Neuronal stem cell (in vitro differentiated cells): ENCODE data around the gene BTBD6.

Experiments
- DNase-seq: peaks from one replicate; pipeline ENCODE4 v3.0.0-alpha.2; 2013; ENCODE audit warnings: low spot score
- H2AFZ ChIP-seq: one replicate; pipeline ENCODE4 v1.6.1; 2013; ENCODE audit warnings: mild to moderate bottlenecking, low read length, inconsistent platforms
- H2AK5ac ChIP-seq: 2 replicates; pipeline ENCODE4 v1.6.1; 2013; ENCODE audit warnings: low read depth, mild to moderate bottlenecking, inconsistent platforms, low read length, moderate library complexity, mixed read lengths
- H2BK120ac ChIP-seq: 2 replicates; pipeline ENCODE4 v1.6.1; 2013; ENCODE audit warnings: low read depth, mild to moderate bottlenecking, inconsistent platforms, low read length, moderate library complexity, mixed read lengths
- H2BK12ac ChIP-seq: one replicate; pipeline ENCODE4 v1.6.1; 2013; ENCODE audit warnings: low read length, inconsistent platforms
- H2BK15ac ChIP-seq: 2 replicates; pipeline ENCODE4 v1.6.1; 2013; ENCODE audit warnings: mild to moderate bottlenecking, low read length, inconsistent platforms, mixed read lengths
- H2BK5ac ChIP-seq: one replicate; pipeline ENCODE4 v1.6.1; 2013; ENCODE audit warnings: inconsistent platforms, mild to moderate bottlenecking, low read length, moderate library complexity
- H3K14ac ChIP-seq: one replicate; pipeline ENCODE4 v1.6.1; 2013; ENCODE audit warnings: low read length, inconsistent platforms
- H3K18ac ChIP-seq: 2 replicates; pipeline ENCODE4 v1.6.1; 2013; ENCODE audit warnings: low read length, inconsistent platforms
- H3K23ac ChIP-seq: 2 replicates; pipeline ENCODE4 v1.6.1; 2013; ENCODE audit warnings: low read depth, mild to moderate bottlenecking, mixed read lengths, low read length, inconsistent platforms; ENCODE audit not compliant: poor library complexity
- H3K27ac ChIP-seq: replicated peaks from 3 replicates; pipeline ENCODE4 v1.5.1; 2013; ENCODE audit warnings: low read length, inconsistent platforms
- H3K27me3 ChIP-seq, 3 experiments: 2 replicates each; pipeline ENCODE4 v1.6.1; 2013; ENCODE audit warnings: low read length in 3 of 3, mild to moderate bottlenecking in 2 of 3, inconsistent platforms in 1 of 3, low read depth in 1 of 3, mixed read lengths in 1 of 3, moderate library complexity in 1 of 3; ENCODE audit not compliant: control insufficient read depth in 3 of 3, insufficient read depth in 3 of 3
- H3K36me3 ChIP-seq, 2 donors: replicated peaks in 1 of 2; 2 replicates each; pipeline ENCODE4 v1.6.1; 2013; ENCODE audit warnings: low read length in 2 of 2; ENCODE audit not compliant: control insufficient read depth in 2 of 2, insufficient read depth in 2 of 2
- H3K4ac ChIP-seq: 2 replicates; pipeline ENCODE4 v1.6.1; 2013; ENCODE audit warnings: inconsistent platforms, mild to moderate bottlenecking, low read length, moderate library complexity
- H3K4me1 ChIP-seq, 2 donors: 1 replicate in 1 of 2; 2 replicates in 1 of 2; pipeline ENCODE4 v1.6.1; 2013; ENCODE audit warnings: low read length in 2 of 2, low read depth in 1 of 2; ENCODE audit not compliant: control insufficient read depth in 2 of 2, insufficient read depth in 1 of 2
- H3K4me2 ChIP-seq: one replicate; pipeline ENCODE4 v1.6.1; 2013; ENCODE audit warnings: mild to moderate bottlenecking, low read length, inconsistent platforms; ENCODE audit not compliant: insufficient read depth, poor library complexity, severe bottlenecking
- H3K4me3 ChIP-seq, 2 donors: 2 replicates each; pipeline ENCODE4 v1.5.1; 2013; ENCODE audit warnings: low read length in 2 of 2, mild to moderate bottlenecking in 2 of 2, inconsistent platforms in 1 of 2, moderate library complexity in 1 of 2
- H3K79me1 ChIP-seq: one replicate; pipeline ENCODE4 v1.6.1; 2013; ENCODE audit warnings: low read depth, mild to moderate bottlenecking, inconsistent platforms, low read length, moderate library complexity
- H3K9ac ChIP-seq: one replicate; pipeline ENCODE4 v1.6.1; 2013; ENCODE audit warnings: mild to moderate bottlenecking, low read depth, low read length, inconsistent platforms; ENCODE audit not compliant: poor library complexity
- H3K9me3 ChIP-seq, 2 donors: replicated peaks in 1 of 2; 2 replicates each; pipeline versions ENCODE3 to v1.6.1; 2013; ENCODE audit warnings: low read length in 2 of 2, mild to moderate bottlenecking in 2 of 2, inconsistent platforms in 1 of 2, low read depth in 1 of 2, mixed read lengths in 1 of 2, moderate library complexity in 1 of 2; ENCODE audit not compliant: control insufficient read depth in 2 of 2, insufficient read depth in 1 of 2
- H4K8ac ChIP-seq: one replicate; pipeline ENCODE4 v1.6.1; 2013; ENCODE audit warnings: low read depth, mild to moderate bottlenecking, inconsistent platforms, low read length, moderate library complexity
- H4K91ac ChIP-seq: one replicate; pipeline ENCODE4 v1.6.1; 2013; ENCODE audit warnings: low read length, low read depth, mild to moderate bottlenecking, inconsistent platforms; ENCODE audit not compliant: poor library complexity
- WGBS, 2 donors: extraction: QIAGEN DNeasy Blood & Tissue Kit; methylation state at CpG; one replicate each; pipeline ENCODE4 v1.1.7; 2013; ENCODE audit warnings: missing lambda C conversion rate in 2 of 2, mixed read lengths in 1 of 2; ENCODE audit not compliant: insufficient read length in 2 of 2, insufficient replicate concordance in 1 of 2; ENCODE audit errors: extremely low coverage in 2 of 2; 5-methylcytosine and 5-hydroxymethylcytosine counted together

The BTBD6 gene

DNA sequence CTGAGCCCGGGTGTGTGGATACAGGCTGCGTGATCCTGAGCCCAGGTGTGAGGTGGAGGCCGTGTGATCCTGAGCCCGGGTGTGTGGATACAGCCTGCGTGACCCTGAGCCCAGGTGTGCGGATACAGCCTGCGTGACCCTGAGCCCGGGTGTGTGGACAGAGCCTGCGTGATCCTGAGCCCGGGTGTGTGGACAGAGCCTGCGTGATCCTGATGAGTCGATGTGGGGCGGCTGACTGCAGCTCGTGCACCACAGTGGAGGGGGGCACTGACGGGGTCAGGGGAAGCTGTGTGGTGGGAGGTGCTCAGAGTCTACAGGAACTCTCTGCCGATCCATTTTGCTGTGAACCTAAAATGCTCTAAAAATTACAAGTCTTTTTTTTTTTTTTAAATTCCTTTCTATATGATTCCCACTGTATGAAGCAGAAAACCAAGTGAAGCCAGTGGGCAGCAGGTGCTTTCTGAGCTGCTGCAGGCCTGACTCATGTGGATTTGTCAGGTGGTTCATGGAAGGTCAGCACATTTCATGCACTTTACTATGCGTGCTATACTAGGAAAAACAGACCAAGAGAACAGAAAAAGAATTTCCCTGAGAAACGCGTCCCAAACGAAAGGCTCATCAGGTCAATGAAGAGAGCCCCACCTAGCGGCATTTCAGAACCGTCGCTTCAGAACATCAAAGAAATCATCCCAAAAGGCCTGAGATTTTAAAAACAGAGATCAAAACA, 33.2 kb downstream of the BTBD6 start:
- Histone ChIP-seq H2BK15ac (no peak overlapping the region), H2AK5ac (peak overlapping the region; percentile 38), H2AFZ (no peak overlapping the region), H4K91ac (no peak overlapping the region), H2BK120ac (no peak overlapping the region), H3K79me1 (peaks cover 17% of the 10 kb centered on the region), H3K9me3 (no peaks in the 10 kb centered on the region), H2BK12ac (peak overlapping the region; percentile 67), H3K18ac (peak overlapping the region; percentile 42), H3K4me2 (no peak overlapping the region), H3K4me3 (no peak overlapping the region), H3K14ac (no peak overlapping the region), H4K8ac (no peak overlapping the region), H3K36me3 (peaks cover 0 to 3% of the 10 kb centered on the region in 2 donors), H3K27me3 (no peaks in the 10 kb centered on the region), H3K23ac (peak overlapping the region; percentile 37), H3K4me1 (peaks cover 4 to 8% of the 10 kb centered on the region in 2 donors), H3K4ac (no peak overlapping the region), H3K9ac (no peak overlapping the region), H2BK5ac (peak overlapping the region; percentile 45), H3K27ac (no peak overlapping the region)
- peak; percentile 37 for DNase-seq
- no CpG with 5 or more reads among the region's 23 CpGs for WGBS, 2 donors

DNA sequence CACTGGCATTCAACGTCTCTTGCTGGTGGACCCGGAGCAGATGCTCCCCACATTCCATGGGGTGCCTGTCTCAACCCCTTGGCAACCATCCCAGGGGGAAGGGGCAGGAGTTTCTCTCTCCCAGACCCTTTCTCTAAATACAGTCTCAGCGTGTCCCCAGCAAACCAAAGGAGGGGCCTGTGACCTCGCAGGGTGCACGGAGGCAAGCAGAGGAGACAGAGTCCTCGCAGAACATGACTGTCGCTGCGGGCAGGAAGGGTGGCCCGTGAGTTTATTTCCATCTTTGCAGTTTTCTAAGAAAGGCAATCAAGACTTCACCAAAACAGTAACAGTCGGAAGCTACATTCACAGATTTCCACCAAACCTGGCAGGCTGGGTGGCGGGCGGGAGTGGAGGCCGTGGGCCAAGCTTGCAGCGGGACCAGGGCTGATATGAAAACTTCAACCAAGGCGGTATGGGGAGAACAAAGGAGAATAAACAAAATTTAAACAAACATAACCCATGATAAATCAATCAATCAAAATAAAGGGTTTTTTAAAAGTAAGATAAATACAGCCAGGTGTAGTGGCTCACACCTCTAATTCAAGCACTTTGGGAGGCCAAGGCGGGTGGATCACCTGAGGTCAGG, 33.9 kb downstream of the BTBD6 start:
- Histone ChIP-seq H2BK15ac (no peak overlapping the region), H2BK12ac (no peak overlapping the region), H3K4me2 (no peak overlapping the region), H3K4me1 (peaks cover 4 to 8% of the 10 kb centered on the region in 2 donors), H3K4ac (no peak overlapping the region), H3K9me3 (no peaks in the 10 kb centered on the region), H3K9ac (no peak overlapping the region), H2BK5ac (no peak overlapping the region), H2AFZ (no peak overlapping the region), H3K23ac (no peak overlapping the region), H3K27me3 (no peaks in the 10 kb centered on the region), H4K91ac (no peak overlapping the region), H3K18ac (no peak overlapping the region), H3K79me1 (peaks cover 21% of the 10 kb centered on the region), H3K14ac (no peak overlapping the region), H2AK5ac (no peak overlapping the region), H3K36me3 (peaks cover 0 to 3% of the 10 kb centered on the region in 2 donors), H3K27ac (no peak overlapping the region), H4K8ac (no peak overlapping the region), H3K4me3 (no peak overlapping the region), H2BK120ac (no peak overlapping the region)
- WGBS, 2 donors, result no CpG with 5 or more reads among the region's 16 CpGs
- no peak for DNase-seq

DNA sequence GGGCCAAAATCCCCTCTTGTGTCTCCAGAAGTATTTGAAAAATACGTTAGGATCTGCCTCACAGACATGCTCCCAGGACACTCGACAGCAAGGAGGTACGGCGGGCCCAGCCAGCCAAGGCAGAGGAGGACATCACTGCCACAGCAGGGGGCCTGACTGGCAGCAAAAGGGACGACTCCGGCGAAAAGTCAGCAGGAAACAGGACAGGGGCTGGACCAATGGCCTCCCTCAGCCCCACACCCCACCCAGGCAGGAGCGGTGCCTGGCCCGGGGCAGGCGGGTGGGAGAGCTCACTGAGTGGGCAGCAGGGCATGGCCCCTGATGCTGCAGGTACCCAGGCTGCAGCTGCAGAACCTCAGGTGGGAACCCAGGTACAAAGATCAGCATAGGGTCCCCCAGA, 34.7 kb downstream of the BTBD6 start:
- H2BK12ac ChIP-seq, result no peak overlapping the region
- H3K4me3 ChIP-seq, result no peak overlapping the region
- no peak overlapping the region for H3K23ac ChIP-seq
- H2AK5ac ChIP-seq, result no peak overlapping the region
- H3K9ac ChIP-seq, result no peak overlapping the region
- no peak overlapping the region for H3K14ac ChIP-seq
- no peak for DNase-seq
- H2BK15ac ChIP-seq, result peak overlapping the region; percentile 12
- no peak overlapping the region for H3K18ac ChIP-seq
- no peak overlapping the region for H3K4ac ChIP-seq
- H3K9me3 ChIP-seq, result no peaks in the 10 kb centered on the region
- H2BK120ac ChIP-seq, result no peak overlapping the region
- no peak overlapping the region for H3K4me2 ChIP-seq
- no peak overlapping the region for H2AFZ ChIP-seq
- peaks cover 26% of the 10 kb centered on the region for H3K79me1 ChIP-seq
- no peak overlapping the region for H4K8ac ChIP-seq
- H3K27ac ChIP-seq, result no peak overlapping the region
- H3K4me1 ChIP-seq, result peaks cover 4 to 8% of the 10 kb centered on the region in 2 donors
- H3K27me3 ChIP-seq, result no peaks in the 10 kb centered on the region
- no peak overlapping the region for H4K91ac ChIP-seq
- WGBS, 2 donors, result no CpG with 5 or more reads among the region's 10 CpGs
- peak overlapping the region; percentile 43 for H2BK5ac ChIP-seq
- H3K36me3 ChIP-seq, result peaks cover 0 to 3% of the 10 kb centered on the region in 2 donors

DNA sequence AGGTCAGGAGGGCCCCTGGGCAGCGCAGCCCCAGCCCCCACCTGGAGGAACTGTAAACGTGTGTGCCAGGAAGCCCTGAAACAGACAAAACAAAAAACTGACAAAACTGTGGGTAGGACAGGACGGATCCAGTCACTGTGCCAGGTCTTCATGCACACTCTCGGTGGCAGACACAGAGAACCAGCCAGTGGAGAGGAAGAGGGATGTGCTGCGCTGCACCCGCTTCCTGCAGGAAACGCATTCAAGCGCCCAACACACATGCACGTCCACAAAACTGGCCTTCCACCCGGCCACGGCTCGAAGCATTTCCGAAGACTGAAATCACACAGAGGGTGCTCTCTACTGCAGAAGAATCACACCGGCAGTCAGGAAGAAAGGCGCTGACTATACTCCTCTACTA, 35.6 kb downstream of the BTBD6 start:
- Histone ChIP-seq H3K18ac (no peak overlapping the region), H2AK5ac (no peak overlapping the region), H4K91ac (no peak overlapping the region), H2AFZ (no peak overlapping the region), H3K36me3 (peaks cover 0 to 3% of the 10 kb centered on the region in 2 donors), H4K8ac (no peak overlapping the region), H2BK5ac (no peak overlapping the region), H3K4me3 (no peak overlapping the region), H3K4ac (no peak overlapping the region), H3K23ac (no peak overlapping the region), H2BK15ac (no peak overlapping the region), H3K9ac (no peak overlapping the region), H3K14ac (peak overlapping the region; percentile 31), H2BK120ac (no peak overlapping the region), H3K9me3 (no peaks in the 10 kb centered on the region), H3K4me1 (peaks cover 4 to 8% of the 10 kb centered on the region in 2 donors), H3K79me1 (peaks cover 26% of the 10 kb centered on the region), H2BK12ac (no peak overlapping the region), H3K27me3 (no peaks in the 10 kb centered on the region), H3K27ac (no peak overlapping the region), H3K4me2 (no peak overlapping the region)
- no CpG with 5 or more reads among the region's 15 CpGs for WGBS, 2 donors
- no peak for DNase-seq
